ENCODE data around the gene MAP3K5. TPM values are rescaled to one million over a fixed set of nuclear protein-coding genes. Genes with fewer than 3 reads are reported as not detected.

Gene MAP3K5
- total RNA-seq, 1 donor from 2014 or later, result 4.7 TPM

DNA sequence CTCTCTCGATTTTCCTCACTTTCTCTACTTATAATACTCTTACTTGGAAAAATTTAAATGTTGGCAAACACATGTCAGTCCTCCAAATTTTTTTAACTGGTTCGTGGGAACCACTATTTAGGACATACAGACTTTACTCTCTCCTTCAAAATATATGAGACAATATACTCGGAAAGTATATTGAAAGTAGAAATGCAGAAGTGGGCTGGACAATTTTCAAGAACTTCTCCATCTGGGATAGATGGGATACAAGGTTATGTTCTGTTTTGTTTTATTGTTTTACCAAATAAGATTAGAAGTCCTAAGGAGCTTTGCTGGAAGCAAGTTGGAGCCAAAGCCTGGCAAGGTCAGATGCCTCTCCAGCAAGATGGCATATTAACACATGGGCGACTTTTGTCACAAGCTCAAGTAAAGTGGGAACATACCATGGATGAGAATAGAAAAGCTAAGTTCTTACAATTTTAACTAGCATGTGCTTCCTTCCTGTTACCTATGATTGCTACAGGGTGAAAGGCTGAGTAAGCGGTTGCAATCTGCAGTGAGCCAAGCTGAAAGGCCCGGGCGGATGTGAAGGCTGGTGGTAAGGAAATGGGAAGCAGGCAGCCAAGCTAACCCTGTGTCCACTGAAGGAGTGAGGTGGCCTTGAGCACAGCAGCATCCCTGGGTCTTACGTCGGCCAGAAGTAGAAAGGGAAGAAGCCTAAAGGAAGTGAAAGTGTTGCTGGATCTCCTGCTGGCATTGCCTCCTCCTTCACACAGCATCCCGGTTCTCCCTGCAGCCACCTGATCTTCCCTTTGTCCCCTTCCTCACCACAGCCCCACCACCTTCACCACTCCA lies 7.1 kb downstream of the MAP3K5 start:
- TF ChIP-seq, protein P1, sequence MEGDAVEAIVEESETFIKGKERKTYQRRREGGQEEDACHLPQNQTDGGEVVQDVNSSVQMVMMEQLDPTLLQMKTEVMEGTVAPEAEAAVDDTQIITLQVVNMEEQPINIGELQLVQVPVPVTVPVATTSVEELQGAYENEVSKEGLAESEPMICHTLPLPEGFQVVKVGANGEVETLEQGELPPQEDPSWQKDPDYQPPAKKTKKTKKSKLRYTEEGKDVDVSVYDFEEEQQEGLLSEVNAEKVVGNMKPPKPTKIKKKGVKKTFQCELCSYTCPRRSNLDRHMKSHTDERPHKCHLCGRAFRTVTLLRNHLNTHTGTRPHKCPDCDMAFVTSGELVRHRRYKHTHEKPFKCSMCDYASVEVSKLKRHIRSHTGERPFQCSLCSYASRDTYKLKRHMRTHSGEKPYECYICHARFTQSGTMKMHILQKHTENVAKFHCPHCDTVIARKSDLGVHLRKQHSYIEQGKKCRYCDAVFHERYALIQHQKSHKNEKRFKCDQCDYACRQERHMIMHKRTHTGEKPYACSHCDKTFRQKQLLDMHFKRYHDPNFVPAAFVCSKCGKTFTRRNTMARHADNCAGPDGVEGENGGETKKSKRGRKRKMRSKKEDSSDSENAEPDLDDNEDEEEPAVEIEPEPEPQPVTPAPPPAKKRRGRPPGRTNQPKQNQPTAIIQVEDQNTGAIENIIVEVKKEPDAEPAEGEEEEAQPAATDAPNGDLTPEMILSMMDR (conservative IDR thresholded peaks at IDR 0.05), result no peak
- peaks cover 4% of the 10 kb centered on the region for H3K4me1 Mint-ChIP-seq (ENCODE audit: unreplicated experiment)
- H3K9me3 Mint-ChIP-seq, result peaks cover 4% of the 10 kb centered on the region
- H3K4me3 Mint-ChIP-seq, result no peak overlapping the region
- H3K36me3 Mint-ChIP-seq, result peaks cover 3% of the 10 kb centered on the region
- H3K27me3 Mint-ChIP-seq, result peaks cover 17% of the 10 kb centered on the region
- H3K27ac Mint-ChIP-seq, result no peak overlapping the region
- DNase-seq (ENCODE audit: extremely low spot score, unreplicated experiment), result no peak

DNA sequence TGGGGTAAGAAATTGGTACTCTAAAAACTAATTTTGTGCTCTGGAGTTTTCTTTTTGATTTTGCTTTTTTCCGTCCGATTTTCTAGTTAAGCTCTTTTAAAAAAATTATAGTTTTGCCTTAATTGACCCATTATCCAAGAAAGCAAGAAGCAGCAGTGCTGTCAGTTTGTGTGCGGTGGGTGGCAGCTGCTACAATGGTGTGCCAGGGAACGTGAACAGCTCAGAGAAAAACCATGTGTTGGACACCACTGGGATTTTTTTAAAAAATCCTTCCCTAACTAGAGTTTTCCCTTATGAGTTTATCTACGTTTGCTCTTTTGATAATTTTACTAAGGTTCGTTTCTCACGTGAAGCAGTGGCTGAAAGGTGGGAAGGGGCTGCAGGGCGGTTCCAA lies 8.0 kb downstream of the MAP3K5 start:
- peaks cover 4% of the 10 kb centered on the region for H3K9me3 Mint-ChIP-seq
- no peak for DNase-seq (ENCODE audit: extremely low spot score, unreplicated experiment)
- peaks cover 3% of the 10 kb centered on the region for H3K36me3 Mint-ChIP-seq
- TF ChIP-seq, protein P1 (conservative IDR thresholded peaks at IDR 0.05), result no peak
- no peak overlapping the region for H3K4me3 Mint-ChIP-seq
- H3K27ac Mint-ChIP-seq, result no peak overlapping the region
- H3K4me1 Mint-ChIP-seq (ENCODE audit: unreplicated experiment), result peaks cover 4% of the 10 kb centered on the region
- H3K27me3 Mint-ChIP-seq, result peaks cover 14% of the 10 kb centered on the region

DNA sequence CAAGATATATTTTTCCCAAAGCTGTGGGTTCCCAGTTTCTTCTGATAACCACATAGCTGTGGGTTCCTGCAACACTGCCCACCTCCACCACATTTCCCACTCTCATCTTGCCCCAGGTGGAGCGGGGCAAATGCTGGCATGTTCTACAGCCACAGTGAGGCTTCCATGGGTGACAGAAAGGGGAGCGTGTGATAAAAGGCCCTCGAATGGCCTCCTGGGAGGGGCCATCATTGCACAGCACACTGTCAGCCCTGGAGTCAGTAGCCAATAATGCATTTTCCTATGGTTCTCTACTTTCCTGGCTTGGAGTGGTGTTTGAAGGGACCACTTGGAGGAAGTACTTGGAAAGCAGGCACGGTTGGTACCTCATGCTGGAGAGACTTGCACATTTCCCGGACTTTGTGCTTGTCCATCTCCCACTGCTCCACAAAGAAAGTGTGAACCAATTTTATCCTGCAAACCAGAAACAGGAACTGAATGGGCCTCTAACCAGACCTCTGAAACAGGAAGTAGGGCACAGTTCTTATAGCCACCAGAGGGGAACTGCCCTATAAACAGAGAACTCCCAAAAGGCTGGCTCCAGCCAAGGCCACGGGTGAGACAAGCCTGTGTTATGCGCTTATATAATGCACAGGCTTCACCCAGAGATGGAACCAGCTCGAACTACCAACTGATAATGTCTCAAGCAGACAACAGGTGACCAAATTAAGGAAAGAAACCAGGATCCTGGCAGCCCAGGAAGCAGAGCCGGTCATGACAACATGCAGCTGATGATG lies 8.6 kb downstream of the MAP3K5 start:
- Mint-ChIP-seq H3K4me1 (ENCODE audit: unreplicated experiment) (peaks cover 4% of the 10 kb centered on the region), H3K9me3 (peaks cover 4% of the 10 kb centered on the region), H3K27ac (no peak overlapping the region), H3K27me3 (peaks cover 13% of the 10 kb centered on the region), H3K4me3 (no peak overlapping the region), H3K36me3 (peaks cover 3% of the 10 kb centered on the region)
- TF ChIP-seq, protein P1 (conservative IDR thresholded peaks at IDR 0.05), result no peak
- no peak for DNase-seq (ENCODE audit: extremely low spot score, unreplicated experiment)

DNA sequence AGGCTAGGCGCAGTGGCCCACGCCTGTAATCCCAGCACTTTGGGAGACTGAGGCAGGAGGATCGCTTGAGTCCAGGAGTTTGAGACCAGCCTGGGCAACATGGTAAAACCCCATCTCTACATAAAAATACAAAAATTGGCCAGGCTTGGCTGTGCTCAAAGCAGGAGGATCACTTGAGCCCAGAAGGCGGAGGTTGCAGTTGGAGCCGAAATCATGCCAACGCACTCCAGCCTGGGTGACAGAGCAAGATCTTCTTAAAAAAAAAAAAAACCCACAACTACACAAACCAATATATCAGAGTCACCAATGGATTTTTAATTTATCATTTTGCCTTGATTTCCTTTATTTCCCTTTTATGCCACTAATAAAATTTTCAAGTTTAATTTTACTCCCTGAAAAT lies 9.3 kb downstream of the MAP3K5 start:
- DNase-seq (ENCODE audit: extremely low spot score, unreplicated experiment), result no peak
- H3K36me3 Mint-ChIP-seq, result peaks cover 3% of the 10 kb centered on the region
- TF ChIP-seq, protein P1 (conservative IDR thresholded peaks at IDR 0.05), result no peak
- H3K4me1 Mint-ChIP-seq (ENCODE audit: unreplicated experiment), result peaks cover 4% of the 10 kb centered on the region
- peak overlapping the region; percentile 94 for H3K27ac Mint-ChIP-seq
- no peak overlapping the region for H3K4me3 Mint-ChIP-seq
- H3K27me3 Mint-ChIP-seq, result peaks cover 6% of the 10 kb centered on the region
- peaks cover 4% of the 10 kb centered on the region for H3K9me3 Mint-ChIP-seq

DNA sequence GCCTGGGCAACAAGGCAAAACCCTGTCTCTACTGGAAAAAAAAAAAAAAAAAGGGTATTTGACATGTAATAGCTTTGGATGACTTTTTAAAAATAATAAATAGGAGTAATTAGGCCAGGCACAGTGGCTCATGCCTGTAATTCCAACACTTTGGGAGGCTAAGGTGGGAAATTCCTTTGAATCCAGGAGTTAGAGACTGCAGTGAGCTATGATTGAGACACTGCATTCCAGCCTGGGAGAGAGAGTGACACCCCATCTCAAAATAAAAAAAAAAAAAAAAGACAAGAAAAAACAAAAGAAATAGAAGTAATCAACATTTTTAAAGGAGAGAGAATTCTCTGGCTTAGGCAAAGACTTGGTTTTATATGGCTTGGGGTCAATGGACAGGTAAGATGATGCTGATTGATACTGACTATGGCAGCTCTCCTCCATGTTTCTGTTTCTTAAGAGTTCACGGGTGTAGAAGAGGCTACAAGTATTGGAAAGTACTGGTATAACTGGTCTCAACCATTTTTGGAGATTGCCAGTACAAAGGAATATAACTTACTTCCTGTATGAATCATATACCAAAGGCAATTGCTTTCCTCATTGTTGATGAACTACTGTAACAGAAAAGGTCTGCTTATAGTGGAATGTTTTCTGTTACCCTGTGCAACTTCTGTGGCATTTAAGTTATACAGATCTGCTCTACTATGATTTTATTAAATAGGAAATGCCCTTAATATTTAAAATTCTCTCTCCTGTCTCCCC lies 10.1 kb downstream of the MAP3K5 start:
- H3K4me1 Mint-ChIP-seq (ENCODE audit: unreplicated experiment), result no peaks in the 10 kb centered on the region
- no peaks in the 10 kb centered on the region for H3K27me3 Mint-ChIP-seq

More for the DNA sequence above, 10.1 kb downstream of the MAP3K5 start:
- Mint-ChIP-seq H3K4me3 (peak overlapping the region; percentile 78), H3K9me3 (peaks cover 4% of the 10 kb centered on the region), H3K27ac (peak overlapping the region; percentile 94), H3K36me3 (peaks cover 3% of the 10 kb centered on the region)
- TF ChIP-seq, protein P1 (conservative IDR thresholded peaks at IDR 0.05), result no peak
- no peak for DNase-seq (ENCODE audit: extremely low spot score, unreplicated experiment)

Measured in type B pancreatic cell (in vitro differentiated cells).